ENCODE measurements around the gene CSNK1A1.

CSNK1A1 gene

DNA sequence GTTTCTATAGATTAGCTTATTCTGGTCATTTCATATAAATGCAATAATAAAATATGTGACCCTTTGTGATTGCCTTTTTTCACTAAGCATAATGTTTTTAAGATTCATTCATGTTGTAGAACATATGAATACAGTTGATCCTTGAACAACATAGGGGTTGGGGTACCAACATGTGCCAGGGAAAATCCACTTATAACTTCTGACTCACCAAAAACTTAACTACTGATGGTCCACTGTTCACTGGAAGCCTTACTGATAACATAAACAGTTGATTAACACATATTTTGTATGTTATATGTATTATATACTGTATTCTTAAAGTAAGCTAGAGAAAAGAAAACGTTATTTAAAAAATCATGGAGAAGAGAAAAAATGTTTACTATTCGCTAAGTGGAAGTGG is 42.1 kb upstream of the CSNK1A1 start:
- TF ChIP-seq, protein P1, sequence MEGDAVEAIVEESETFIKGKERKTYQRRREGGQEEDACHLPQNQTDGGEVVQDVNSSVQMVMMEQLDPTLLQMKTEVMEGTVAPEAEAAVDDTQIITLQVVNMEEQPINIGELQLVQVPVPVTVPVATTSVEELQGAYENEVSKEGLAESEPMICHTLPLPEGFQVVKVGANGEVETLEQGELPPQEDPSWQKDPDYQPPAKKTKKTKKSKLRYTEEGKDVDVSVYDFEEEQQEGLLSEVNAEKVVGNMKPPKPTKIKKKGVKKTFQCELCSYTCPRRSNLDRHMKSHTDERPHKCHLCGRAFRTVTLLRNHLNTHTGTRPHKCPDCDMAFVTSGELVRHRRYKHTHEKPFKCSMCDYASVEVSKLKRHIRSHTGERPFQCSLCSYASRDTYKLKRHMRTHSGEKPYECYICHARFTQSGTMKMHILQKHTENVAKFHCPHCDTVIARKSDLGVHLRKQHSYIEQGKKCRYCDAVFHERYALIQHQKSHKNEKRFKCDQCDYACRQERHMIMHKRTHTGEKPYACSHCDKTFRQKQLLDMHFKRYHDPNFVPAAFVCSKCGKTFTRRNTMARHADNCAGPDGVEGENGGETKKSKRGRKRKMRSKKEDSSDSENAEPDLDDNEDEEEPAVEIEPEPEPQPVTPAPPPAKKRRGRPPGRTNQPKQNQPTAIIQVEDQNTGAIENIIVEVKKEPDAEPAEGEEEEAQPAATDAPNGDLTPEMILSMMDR (IDR thresholded peaks at IDR 0.05), result no peak

GRCh38 chr5:149588936-149589335 is 37.7 kb upstream of the CSNK1A1 start:
- TF ChIP-seq, protein P1 (IDR thresholded peaks at IDR 0.05), result no peak

DNA sequence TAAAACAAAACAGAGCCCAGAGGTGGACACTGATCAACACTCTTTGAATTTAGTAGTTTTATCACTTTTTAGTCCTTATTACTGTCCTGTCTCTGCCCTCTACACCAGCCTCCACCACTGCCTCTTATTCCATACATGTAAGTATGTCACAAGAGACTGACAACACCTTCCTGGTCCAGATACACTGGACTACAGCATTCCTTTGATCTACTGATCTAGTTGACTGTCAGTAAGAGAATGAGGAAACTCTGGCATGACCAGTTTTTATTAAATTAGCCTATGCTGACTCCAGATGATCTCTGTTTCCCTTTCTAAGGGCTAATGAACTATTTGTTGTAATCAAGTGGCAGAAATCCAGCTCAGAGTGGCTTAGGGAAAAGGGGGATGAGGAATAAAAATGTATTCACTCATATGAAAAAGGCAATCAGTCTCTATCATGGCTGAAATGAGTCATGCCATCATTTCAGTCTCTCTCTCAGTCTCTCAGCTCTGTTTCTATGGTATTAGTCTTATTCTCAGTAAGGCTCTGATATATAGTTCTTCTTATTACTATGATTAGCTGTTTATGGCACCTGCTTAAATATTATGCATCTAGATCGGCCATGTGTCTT is 35.6 kb upstream of the CSNK1A1 start:
- TF ChIP-seq, protein P1 (IDR thresholded peaks at IDR 0.05), result no peak

DNA sequence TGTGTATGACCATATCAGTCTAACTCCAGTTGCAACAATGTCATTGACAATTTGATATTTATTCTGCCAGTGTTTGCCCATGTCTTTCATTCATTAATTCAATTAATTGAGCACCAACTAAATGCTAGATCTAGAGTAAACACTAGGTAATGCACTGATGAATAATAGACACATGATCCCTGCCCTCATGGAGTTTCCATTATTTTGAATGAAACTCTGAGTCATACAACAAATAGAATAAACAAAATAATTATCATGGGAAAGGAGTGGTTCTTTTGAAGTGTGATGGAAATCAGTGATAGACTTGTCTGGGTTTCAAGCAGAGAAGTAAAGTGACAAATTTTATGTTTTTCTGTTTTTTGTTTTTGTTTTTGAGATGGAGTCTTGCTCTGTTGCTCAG is 34.7 kb upstream of the CSNK1A1 start:
- TF ChIP-seq, protein P1 (IDR thresholded peaks at IDR 0.05), result no peak

DNA sequence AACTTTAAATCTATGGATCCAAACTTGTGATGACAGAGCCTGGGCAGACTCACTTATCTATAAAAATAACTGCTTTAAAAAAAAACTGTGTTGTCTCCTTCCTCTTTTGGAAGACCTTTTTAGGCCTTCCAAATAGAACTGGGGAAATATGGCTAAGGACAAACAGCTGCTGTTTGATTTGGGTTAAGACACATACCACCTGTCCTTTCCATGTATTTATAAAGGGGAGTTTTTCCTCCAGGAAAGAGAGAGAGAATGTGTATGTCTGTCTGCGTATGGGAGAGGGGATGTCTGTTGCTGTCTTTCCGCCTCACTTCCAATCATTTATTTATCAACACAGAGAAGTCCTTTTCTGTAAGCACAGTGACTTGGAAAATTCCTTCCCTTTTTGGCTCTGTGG is 32.9 kb upstream of the CSNK1A1 start:
- TF ChIP-seq, protein P1 (IDR thresholded peaks at IDR 0.05), result no peak

- TF ChIP-seq, protein P1 (IDR thresholded peaks at IDR 0.05), result no peak
Observed at GRCh38 chr5:149583394-149583793, 32.2 kb upstream of the CSNK1A1 start.

DNA sequence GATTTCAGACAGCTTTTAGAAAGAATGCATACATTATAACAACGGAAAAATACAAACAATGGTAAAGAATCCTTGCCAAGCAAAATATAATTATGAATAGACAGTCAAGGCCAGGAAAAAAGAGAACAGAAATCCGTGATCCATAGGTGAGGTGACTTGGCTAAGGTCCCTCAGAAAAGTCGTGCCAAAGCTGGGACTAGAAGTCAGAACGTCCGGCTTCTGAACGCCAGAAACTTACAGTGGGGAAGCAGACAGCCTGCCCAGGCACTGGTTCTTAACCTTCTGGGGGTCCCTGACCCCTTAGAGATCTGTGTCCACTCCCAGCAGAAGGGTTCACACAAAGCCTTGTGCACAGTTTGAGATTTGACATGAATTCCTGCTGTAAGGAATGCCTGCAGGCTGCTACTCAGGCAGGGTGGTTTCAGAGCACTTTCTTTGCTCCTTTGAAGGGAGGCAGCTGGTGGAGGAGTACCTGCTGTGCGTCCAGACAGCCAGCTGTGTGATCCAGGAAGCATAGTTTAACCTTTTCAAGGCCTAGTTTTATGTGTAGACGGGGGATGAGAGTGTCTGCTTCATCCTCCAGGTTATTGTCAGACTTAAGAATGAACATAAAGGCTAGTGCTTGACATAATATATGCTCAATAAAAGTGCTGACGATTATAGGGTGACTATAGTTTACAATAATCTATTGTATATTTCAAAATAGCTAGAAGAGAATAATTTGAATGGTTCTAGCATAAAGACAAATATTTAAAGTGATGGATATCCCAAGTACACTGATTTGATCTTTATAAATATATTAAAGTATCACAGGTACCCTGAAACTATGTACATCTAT is 30.9 kb upstream of the CSNK1A1 start:
- TF ChIP-seq, protein P1 (IDR thresholded peaks at IDR 0.05), result no peak
